Measurements from ENCODE around the gene ZDHHC14. TPM values are rescaled to one million over a fixed set of nuclear protein-coding genes. Genes with fewer than 3 reads are reported as not detected.

Gene ZDHHC14
- total RNA-seq, 2 experiments from 2014 or later, result 1.7 to 2.5 TPM

- no peak for ATAC-seq
- H3K27me3 Mint-ChIP-seq, result no peaks in the 10 kb centered on the region
- no peak for TF ChIP-seq CTCF (IDR thresholded peaks at IDR 0.05)
- no peak overlapping the region for H3K4me3 Mint-ChIP-seq
- H3K9me3 Mint-ChIP-seq, result no peaks in the 10 kb centered on the region
- no peaks in the 10 kb centered on the region for H3K36me3 Mint-ChIP-seq (ENCODE audit: low read depth)
- ChIA-PET CTCF (no interaction called here), POLR2A (no interaction called here)
- intact Hi-C loops (cut with micrococcal nuclease), result no loop called here
- no peak for DNase-seq
- no peak overlapping the region for H3K27ac Mint-ChIP-seq
- H3K4me1 Mint-ChIP-seq (ENCODE audit: low read depth), result peaks cover 7% of the 10 kb centered on the region
Observed at GRCh38 chr6:157631412-157631811, 250.4 kb downstream of the ZDHHC14 start.

GRCh38 chr6:157631838-157632614 lies 251.0 kb downstream of the ZDHHC14 start:
- no peaks in the 10 kb centered on the region for H3K36me3 Mint-ChIP-seq (ENCODE audit: low read depth)
- H3K4me1 Mint-ChIP-seq (ENCODE audit: low read depth), result peaks cover 7% of the 10 kb centered on the region
- TF ChIP-seq CTCF (IDR thresholded peaks at IDR 0.05), result no peak
- H3K27ac Mint-ChIP-seq, result no peak overlapping the region
- no peak overlapping the region for H3K4me3 Mint-ChIP-seq
- H3K9me3 Mint-ChIP-seq, result no peaks in the 10 kb centered on the region
- ChIA-PET CTCF (interaction anchor here (1.4 kb wide), 1 partner anchor 10 kb away, joined by 3 read pairs; no protein-coding TSS in a partner anchor), POLR2A (no interaction called here)
- intact Hi-C loops (cut with micrococcal nuclease), result no loop called here
- DNase-seq (no peak), ATAC-seq (no peak)
- no peaks in the 10 kb centered on the region for H3K27me3 Mint-ChIP-seq

- DNase-seq (no peak), ATAC-seq (no peak)
- Mint-ChIP-seq H3K9me3 (no peaks in the 10 kb centered on the region), H3K4me3 (no peak overlapping the region), H3K27me3 (no peaks in the 10 kb centered on the region), H3K27ac (no peak overlapping the region), H3K4me1 (ENCODE audit: low read depth) (peaks cover 7% of the 10 kb centered on the region), H3K36me3 (ENCODE audit: low read depth) (no peaks in the 10 kb centered on the region)
- intact Hi-C loops (cut with micrococcal nuclease), result no loop called here
- CTCF ChIA-PET, result interaction anchor here (1.4 kb wide), 1 partner anchor 11 kb away, joined by 3 read pairs; no protein-coding TSS in a partner anchor
- POLR2A ChIA-PET, result no interaction called here
- no peak for TF ChIP-seq CTCF (IDR thresholded peaks at IDR 0.05)
Observed at GRCh38 chr6:157632821-157633220, 251.8 kb downstream of the ZDHHC14 start.

- DNase-seq (no peak), ATAC-seq (no peak)
- POLR2A ChIA-PET, result no interaction called here
- TF ChIP-seq CTCF (IDR thresholded peaks at IDR 0.05), result no peak
- H3K27me3 Mint-ChIP-seq, result no peaks in the 10 kb centered on the region
- CTCF ChIA-PET, result no interaction called here
- peaks cover 6% of the 10 kb centered on the region for H3K4me1 Mint-ChIP-seq (ENCODE audit: low read depth)
- H3K4me3 Mint-ChIP-seq, result no peak overlapping the region
- H3K9me3 Mint-ChIP-seq, result no peaks in the 10 kb centered on the region
- intact Hi-C loops (cut with micrococcal nuclease), result no loop called here
- H3K27ac Mint-ChIP-seq, result no peak overlapping the region
- H3K36me3 Mint-ChIP-seq (ENCODE audit: low read depth), result no peaks in the 10 kb centered on the region
Observed at GRCh38 chr6:157634546-157634945, 253.6 kb downstream of the ZDHHC14 start.

DNA sequence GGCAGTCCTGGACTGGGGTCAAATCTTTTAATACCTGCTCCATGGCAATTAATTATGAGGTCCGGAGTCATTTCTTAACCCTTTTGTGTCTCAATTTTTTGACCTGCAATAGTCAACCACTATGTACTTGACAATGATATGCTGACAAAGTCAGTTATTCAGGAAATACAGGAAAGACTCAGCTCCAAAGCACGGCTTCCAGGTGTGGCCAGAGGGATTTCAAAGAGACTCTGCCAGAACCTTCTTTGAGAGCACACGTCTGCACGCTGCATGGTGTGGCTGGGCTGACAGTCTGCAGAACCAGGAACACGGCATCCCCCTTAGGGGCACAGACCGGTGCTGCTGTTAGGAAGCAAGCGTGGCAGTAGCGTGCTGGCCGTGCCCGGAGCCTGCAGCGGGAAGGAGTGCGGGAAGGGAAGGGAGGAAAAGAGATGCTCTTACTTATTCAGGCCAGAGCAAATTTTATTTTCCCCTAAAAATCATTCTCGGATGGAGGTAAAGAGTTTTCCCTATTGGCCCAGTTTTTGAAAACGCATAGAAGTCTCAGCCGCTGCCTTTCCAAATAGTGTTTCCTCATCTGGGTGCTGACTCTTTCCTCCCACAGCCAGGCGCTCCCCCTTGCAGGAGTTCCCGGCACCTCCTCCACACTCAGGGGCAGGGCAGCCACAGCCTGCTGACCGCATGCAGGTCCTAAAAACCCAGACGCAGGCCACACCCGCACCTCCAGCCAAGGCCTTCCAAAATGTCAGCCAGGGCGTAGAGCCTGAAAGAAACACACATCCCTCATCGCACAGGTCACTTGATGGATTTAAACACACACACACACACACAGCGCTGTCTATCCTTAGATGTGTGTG lies 254.6 kb downstream of the ZDHHC14 start:
- Mint-ChIP-seq H3K27ac (no peak overlapping the region), H3K27me3 (no peaks in the 10 kb centered on the region), H3K9me3 (no peaks in the 10 kb centered on the region), H3K4me3 (no peak overlapping the region), H3K4me1 (ENCODE audit: low read depth) (peaks cover 6% of the 10 kb centered on the region), H3K36me3 (ENCODE audit: low read depth) (no peaks in the 10 kb centered on the region)
- intact Hi-C loops (cut with micrococcal nuclease), result no loop called here
- DNase-seq (no peak), ATAC-seq (no peak)
- CTCF ChIA-PET, result no interaction called here
- POLR2A ChIA-PET, result no interaction called here
- TF ChIP-seq CTCF (IDR thresholded peaks at IDR 0.05), result no peak

Measured in activated CD8-positive, alpha-beta T cell treated with anti-CD3 and anti-CD28 coated beads for 36 hours (primary cell).